ENCODE measurements around the gene TRIM13. TPM values are rescaled to one million over a fixed set of nuclear protein-coding genes. Genes with fewer than 3 reads are reported as not detected.
"Not testable (repeated sequence)": the region's sequence is repeated elsewhere in the genome, so short reads cannot be mapped to it uniquely, and the experiment has no call there.

The TRIM13 gene
- total RNA-seq, 2 donors from 2014 or later: 15.8 to 16.0 TPM

DNA sequence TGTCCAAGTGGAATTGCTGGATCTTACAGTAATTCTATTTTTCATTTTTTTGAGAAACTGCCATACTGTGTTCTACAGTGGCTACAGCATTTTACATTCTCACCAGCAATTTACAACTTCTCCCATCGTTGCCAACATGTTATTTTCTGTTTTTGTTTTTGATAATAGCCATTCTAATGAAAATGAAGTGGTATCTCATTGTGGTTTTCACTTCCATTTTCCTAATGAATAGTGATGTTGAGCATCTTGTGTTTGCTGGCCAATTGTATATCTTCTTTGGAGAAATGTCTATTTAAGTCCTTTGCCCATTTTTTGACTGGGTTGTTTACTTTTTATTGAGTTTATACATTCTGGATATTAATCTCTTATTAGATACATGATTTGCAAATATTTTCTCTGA is 57.0 kb downstream of the TRIM13 start:
- H3K9me3 ChIP-seq: peaks cover 0 to 5% of the 10 kb centered on the region in 2 donors
- no peak for DNase-seq (ENCODE audit: low spot score)
- H3K27ac ChIP-seq: no peak overlapping the region
- H3K36me3 ChIP-seq: no peaks in the 10 kb centered on the region
- TF ChIP-seq, protein P1, sequence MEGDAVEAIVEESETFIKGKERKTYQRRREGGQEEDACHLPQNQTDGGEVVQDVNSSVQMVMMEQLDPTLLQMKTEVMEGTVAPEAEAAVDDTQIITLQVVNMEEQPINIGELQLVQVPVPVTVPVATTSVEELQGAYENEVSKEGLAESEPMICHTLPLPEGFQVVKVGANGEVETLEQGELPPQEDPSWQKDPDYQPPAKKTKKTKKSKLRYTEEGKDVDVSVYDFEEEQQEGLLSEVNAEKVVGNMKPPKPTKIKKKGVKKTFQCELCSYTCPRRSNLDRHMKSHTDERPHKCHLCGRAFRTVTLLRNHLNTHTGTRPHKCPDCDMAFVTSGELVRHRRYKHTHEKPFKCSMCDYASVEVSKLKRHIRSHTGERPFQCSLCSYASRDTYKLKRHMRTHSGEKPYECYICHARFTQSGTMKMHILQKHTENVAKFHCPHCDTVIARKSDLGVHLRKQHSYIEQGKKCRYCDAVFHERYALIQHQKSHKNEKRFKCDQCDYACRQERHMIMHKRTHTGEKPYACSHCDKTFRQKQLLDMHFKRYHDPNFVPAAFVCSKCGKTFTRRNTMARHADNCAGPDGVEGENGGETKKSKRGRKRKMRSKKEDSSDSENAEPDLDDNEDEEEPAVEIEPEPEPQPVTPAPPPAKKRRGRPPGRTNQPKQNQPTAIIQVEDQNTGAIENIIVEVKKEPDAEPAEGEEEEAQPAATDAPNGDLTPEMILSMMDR (IDR thresholded peaks at IDR 0.05): no peak
- no peaks in the 10 kb centered on the region for H3K4me1 ChIP-seq
- H3K4me3 ChIP-seq: no peak overlapping the region
- H3K27me3 ChIP-seq: no peaks in the 10 kb centered on the region

DNA sequence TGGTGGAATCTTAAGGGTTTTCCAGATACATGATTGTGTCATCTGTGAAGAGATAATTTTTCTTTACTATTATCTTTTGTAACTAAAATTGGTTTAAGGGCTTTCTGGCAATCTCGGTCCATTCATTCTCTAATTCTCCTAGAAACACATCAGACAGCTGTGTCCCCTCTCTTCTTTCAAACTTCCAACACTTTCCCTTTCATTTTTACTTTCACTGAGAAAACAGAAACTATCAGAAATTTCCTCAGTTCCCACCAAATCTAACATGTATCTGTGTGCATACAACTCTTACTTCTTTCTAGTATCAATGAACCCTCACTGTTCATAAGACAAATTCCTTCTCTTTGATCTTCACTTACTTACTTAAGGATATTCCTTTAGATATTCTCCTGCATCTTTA is 58.6 kb downstream of the TRIM13 start:
- TF ChIP-seq, protein P1 (IDR thresholded peaks at IDR 0.05): no peak
- H3K9me3 ChIP-seq: peaks cover 0 to 5% of the 10 kb centered on the region in 2 donors

DNA sequence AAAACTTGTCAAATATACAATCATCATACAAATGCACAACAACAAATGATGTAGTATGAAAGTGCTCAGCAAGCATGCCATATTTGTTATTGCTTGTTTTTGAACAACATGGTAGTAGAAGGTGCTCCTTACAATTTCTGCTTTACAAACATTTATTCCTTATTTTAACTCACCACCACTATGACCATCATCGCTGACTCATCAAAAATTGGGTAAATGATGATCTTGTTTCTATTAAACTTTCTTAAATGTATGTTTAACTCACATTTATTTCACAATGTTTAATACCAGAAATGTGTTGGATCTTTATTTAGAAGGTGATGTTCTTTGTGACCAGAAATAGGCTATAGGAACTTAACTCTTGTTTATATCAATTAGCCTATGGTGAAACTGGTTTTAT is 63.9 kb downstream of the TRIM13 start:
- TF ChIP-seq, protein P1 (IDR thresholded peaks at IDR 0.05): no peak
- no peak for DNase-seq (ENCODE audit: low spot score)
- Histone ChIP-seq H3K4me1 (no peaks in the 10 kb centered on the region), H3K4me3 (no peak overlapping the region), H3K27ac (no peak overlapping the region), H3K36me3 (no peaks in the 10 kb centered on the region), H3K9me3 (no peaks in the 10 kb centered on the region), H3K27me3 (no peaks in the 10 kb centered on the region)

More for the DNA sequence above, 58.6 kb downstream of the TRIM13 start:
- no peak for DNase-seq (ENCODE audit: low spot score)
- Histone ChIP-seq H3K36me3 (no peaks in the 10 kb centered on the region), H3K4me1 (no peaks in the 10 kb centered on the region), H3K4me3 (no peak overlapping the region), H3K27ac (no peak overlapping the region), H3K27me3 (no peaks in the 10 kb centered on the region)

DNA sequence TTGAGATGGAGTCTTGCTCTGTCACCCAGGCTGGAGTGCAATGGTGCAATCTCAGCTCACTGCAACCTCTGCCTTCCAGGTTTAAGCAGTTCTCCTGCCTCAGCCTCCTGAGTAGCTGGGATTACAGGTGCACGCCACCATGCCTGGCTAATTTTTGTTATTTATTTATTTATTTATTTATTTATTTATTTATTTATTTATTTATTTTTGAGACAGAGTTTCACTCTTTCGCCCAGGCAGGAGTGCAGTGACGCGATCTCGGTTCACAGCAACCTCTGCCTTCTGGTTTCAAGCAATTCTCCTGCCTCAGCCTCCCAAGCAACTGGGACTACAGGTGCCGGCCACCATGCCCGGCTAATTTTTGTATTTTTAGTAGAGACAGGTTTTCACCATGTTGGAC is 65.5 kb downstream of the TRIM13 start:
- not testable (repeated sequence) for H3K27me3 ChIP-seq; H3K27ac ChIP-seq; DNase-seq (ENCODE audit: low spot score); H3K9me3 ChIP-seq; H3K36me3 ChIP-seq; H3K4me1 ChIP-seq; H3K4me3 ChIP-seq

DNA sequence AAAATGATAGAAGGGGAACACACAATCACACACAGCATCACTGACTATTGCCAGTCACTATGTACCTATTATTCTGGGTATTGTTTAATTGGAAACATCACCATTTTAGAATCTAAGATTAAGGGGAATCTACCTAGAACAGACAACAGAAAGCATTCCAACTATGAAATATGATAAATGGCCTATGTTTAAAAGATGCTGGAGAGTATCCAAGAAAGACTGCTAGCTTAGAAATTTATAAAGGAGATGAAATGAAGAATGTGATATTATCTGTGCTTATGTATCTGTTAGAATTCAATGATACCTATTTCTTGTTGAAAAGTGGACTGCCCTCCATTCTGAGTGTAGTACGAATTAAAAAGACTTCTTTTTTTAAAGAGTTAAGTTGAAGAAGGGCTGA is 68.9 kb downstream of the TRIM13 start:
- Histone ChIP-seq H3K4me1 (peaks cover 0 to 5% of the 10 kb centered on the region in 2 donors), H3K4me3 (no peak overlapping the region), H3K9me3 (no peaks in the 10 kb centered on the region), H3K27me3 (no peaks in the 10 kb centered on the region), H3K36me3 (no peaks in the 10 kb centered on the region), H3K27ac (no peak overlapping the region)
- DNase-seq (ENCODE audit: low spot score): no peak
- TF ChIP-seq, protein P1 (IDR thresholded peaks at IDR 0.05): no peak

MicroRNAs within 50 kb of the gene (microRNA counts, 767-probe panel; counts per million panel counts)
- microRNA hsa-miR-15a-5p: 3,820 to 7,730 counts per million in 2 donors
- microRNA hsa-miR-16-5p: 4,254 to 9,806 counts per million in 2 donors

Small RNAs within 50 kb of the gene (microRNA-seq; reads per million reads assigned to microRNA genes)
- gene MIR15A (ENCODE audit: borderline number of aligned reads in 2 of 2, borderline replicate concordance in 1 of 2) (2,319 to 3,682 reads per million in 2 donors), gene MIR16-1 (ENCODE audit: borderline number of aligned reads in 2 of 2, borderline replicate concordance in 1 of 2) (1,421 to 2,710 reads per million in 2 donors), gene MIR3613 (ENCODE audit: borderline number of aligned reads in 2 of 2, borderline replicate concordance in 1 of 2) (15.6 to 24.8 reads per million in 2 donors)

Other genes starting within 250 kb of the TRIM13 start
- gene KPNA3, start 204.4 kb upstream of the TRIM13 start, total RNA-seq: 10 to 100 TPM; 36.6 to 42.0 TPM
- 1 to 10 TPM; 6.1 to 9.3 TPM for gene SPRYD7, start 60.7 kb upstream of the TRIM13 start, total RNA-seq
- gene KCNRG, start 18.4 kb downstream of the TRIM13 start, total RNA-seq: 1 to 10 TPM; 1.6 TPM

Measured in right atrium auricular region (tissue), 2 donors.